Stimulated activated CD4-positive, alpha-beta T cell treated with anti-CD3 and anti-CD28 coated beads, Interleukin-12 subunit alpha, Interleukin-12 subunit beta, amount 100 ng/mL, for 4 hours (primary cell): Measurements from ENCODE around the gene SLC2A4RG.

Experiments used
- DNase-seq: peaks from one replicate; pipeline ENCODE4 v3.0.0-alpha.2; 2020

SLC2A4RG gene

DNA sequence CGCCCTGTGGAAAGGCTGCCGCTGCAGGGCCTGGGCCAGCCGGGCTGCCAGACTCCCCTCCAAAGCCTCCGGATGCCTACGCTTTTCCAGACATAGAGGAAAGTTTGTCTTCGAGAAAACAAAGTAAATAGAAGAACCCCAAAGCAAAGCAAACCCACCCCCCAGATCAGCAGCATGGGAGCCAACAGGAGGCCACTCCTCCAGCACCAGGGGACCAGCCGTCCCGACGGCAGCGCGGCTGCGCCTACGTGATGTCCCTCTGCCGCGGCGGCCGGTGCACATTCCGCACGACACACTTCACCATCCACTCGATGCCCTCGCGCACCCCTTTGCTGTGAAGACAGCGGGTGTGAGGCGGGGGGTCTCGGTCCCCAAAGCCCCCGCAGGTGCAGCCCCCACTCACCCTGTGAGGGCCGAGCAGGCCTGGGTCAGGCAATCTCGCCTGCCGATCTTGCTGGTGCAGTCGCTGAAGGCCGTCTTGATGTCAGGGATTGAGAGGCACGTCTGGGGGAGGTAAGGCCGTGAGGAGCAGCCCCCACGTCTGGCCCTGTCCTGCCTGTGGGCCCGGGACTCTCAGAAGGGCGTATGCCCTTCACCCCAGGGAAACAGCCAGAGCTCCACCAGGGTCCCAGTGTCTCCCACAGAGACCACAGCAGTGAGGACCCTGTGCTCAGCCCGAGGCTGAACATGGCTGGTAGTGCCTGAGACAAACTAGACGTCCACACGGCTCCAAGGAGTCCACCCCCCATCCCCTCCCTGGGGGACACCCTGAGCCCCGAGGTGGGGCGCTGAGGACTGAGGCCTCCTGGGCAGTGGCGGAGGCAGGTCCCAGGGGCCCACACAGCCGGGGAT lies 39.2 kb upstream of the SLC2A4RG start:
- DNase-seq, result no peak

DNA sequence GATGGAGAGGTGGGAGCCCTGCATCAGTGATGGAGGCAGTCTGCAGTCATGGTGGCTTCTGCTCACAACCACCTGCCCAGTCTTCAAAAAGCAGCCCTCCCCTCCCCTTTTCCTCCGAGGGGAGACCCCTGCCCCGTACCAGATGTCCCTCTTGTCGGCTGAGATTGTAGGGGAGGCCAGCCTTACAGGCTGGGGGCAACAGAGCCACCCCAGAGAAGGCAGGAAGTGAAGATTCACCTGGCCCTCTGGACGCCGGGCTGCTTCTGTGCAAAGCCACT lies 38.6 kb upstream of the SLC2A4RG start:
- no peak for DNase-seq

DNA sequence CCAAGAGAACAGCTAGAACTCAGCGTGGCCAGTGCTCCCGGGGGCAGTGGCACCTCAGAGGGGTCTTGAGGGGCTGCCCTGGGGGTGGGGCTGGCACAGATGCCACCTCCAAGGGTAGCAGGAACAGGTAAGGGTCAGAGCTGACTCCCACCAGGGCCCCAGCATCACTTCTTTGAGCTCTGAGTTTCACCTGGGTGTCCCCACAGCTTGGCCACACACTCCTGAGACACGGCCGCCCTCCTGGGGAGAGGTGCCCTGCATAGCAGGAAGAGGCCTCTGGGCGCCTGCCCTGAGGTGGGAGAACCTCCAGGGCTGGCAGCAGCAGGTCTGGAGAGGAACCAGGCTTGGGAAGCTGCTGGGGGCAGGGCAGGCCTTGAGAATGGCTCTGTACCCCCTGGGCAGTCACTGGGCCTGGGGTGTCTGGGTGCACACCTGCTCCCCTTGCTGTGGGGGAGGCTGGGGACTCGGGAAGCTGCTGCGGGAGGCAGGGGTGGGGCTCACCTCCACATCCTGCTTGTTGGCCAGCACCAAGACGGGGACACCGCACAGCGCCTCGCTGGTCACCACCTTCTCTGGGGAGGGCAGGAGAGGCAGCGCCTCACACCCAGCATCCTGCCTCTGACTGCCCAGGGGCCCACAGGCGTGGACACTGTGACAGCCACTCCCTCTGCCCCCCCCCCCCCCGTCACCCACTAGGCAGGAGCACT lies 38.1 kb upstream of the SLC2A4RG start:
- no peak for DNase-seq

DNA sequence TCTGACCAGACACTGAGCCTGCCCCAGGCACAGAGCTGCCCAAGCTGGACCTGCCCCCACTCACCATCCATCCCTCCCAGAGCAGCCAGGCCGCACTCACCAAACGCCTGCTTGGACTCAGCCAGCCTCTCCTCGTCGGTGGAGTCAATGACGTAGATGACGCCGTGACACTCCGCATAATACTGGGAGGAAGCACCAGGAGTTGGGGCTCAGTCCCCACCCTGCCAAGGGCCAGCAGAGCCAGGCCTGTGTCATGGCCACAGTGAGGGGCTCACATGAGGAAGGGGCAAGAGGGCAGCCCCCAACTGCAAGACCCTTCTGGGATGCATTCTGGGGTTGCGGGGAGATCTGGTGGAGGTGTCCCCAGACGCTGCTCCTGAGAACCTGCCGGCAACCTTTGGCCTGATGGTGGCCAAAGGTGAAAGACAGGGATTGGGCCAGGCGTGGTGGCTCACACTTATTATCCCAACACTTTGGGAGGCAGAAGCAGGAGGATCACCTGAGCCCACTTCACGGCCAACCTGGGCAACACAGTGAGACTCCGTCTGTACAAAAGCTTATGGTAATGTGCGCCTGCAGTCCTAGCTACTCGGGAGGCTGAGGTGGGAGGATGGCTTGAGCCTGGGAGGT lies 37.4 kb upstream of the SLC2A4RG start:
- no peak for DNase-seq

DNA sequence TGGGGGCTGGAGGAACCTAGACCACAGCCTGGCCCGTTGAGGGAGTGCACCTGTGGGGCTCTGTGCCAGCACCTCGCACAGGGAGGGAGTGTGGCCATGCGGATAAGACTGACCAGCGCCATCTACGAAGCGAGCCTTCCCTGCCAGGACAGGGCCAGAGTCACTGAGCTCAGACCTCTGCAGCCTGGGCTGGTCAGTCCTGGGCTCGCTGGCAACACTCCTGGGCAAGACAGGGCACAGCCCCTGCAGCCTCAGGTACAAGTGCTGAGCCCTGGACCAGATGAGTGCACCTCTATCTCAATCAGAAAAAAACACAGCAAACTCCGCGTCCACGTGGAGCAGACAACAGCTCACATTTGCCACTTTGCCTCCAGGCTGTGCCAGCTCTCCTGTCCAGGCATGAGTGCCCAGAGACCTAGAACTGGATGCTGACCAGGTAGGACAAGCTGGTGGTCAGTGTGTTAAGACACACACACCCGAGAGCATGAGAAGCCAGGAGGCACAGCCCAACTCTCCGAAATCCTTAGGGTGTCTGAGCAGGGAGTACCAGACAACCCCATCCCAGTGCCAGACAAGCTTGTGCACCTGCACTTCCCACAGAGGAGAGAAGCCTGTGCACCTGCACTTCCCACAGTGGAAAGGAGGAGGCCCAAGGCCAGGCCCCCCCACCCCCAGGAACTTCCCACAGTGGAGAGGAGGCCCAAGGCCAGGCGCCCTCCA lies 36.7 kb upstream of the SLC2A4RG start:
- DNase-seq, result no peak

DNA sequence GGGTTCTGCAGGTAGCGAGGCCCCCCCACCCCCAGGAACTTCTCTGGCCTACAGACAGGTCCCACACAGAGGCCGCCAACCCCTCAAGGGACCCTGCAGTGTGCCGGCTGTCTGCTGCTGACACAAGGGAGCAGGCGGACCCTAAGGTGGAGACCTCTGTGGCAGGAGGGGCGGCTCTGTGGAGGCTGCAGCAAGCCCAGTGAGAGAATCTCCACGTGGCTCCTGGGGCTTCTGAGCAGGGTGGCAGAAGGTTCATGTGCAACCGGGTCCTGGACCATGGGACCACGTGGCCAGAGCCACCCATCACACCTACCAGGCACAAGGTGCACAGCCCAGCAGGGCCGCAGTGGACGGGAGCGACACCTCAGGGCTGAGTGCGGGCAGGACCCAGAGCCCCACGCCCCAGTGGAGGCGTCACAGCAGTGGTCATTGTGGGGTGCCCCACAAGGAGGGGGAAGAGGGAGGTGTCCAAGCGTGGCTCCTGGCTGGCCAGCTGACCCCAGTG lies 36.1 kb upstream of the SLC2A4RG start:
- no peak for DNase-seq

DNA sequence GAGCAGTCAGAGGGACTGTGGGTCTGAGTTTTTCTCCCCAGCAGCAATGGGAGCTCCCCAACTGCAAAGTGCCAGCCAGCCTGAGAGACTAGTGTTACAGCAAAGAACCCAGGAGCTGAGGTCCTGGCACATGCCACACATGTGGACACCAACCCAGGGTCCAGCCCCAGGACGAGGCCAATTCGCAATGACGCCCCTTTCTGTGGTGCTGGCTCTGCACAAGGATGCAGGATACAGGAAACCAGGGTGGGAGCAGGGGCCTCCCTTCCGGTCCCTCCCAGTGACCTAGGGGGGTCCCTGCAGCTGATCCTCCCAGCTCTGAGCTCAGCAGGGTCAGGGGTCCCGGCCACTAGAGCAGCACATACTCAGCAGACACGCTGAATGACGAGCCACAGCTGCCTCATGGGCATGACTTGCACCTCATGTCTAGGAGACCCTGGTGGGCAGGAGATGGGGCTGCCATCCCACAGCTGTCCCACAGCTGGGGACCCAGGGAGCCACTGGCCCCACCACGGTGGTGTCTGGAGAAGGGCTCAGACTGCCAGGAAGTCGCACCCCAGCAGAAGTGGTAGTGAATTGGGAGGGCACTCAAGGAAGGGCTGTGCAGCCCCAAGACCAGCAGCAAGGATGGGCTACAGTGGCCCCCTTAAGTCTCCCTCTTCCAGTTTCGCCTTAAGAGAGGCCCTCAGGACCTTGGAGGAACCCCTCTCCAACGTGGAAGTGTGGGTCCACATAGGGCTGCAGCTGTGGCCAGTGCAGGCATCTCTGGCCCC lies 35.4 kb upstream of the SLC2A4RG start:
- no peak for DNase-seq

DNA sequence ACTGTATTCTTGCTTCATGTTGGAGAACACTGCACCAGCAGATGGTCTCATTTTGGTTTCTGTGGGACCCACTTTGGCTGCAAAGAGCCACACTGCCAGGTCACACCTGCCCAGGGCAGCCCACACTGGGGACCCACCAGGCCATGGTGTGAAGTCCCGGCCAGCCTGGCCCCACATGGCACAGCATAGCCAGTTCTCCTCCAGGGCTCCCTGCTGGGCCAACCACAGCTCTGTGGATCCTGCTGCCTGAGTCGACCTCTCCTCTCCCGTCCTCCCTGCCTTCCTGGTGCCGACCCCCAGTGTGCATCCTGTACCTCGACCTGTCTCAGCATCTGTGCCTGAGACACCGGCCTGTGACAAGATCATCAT lies 34.8 kb upstream of the SLC2A4RG start:
- no peak for DNase-seq

DNA sequence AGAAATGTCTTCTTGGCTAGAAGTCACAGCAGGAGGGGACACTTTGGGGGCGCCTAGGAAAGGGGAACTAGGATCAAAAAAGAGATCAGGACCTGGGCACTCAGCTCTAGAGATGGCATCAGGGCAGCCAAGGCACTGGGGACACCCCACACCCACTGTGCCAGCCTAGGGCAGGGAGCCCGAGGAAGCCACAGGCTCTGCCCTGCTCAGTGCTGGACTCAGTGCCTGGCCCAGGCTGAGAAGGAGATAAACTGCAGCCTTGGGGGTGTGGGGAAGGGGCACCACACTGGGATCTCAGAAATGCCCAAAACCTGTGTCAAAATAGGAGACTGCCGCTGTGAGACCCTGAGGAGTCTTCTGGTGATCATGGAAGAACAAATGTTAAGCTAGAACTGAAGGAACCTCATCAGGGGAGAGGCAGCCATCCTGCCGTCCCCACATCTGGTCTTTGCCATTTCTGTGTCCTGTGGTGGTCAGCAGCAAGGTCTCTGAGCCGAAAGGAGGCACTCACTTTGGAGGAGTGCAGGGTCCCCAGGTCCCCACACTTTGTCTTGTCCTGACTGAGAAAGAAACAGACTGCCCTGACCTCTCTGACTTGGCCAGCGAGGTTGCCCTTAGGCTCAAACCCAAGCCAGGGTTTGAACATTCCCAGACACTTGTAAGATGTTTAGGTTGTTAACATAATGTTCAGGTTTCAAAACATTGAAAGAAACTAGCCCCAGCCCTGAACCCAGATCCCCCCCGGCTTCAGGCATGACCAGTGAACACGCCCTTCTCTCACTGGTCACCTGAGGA lies 34.1 kb upstream of the SLC2A4RG start:
- DNase-seq, result no peak

DNA sequence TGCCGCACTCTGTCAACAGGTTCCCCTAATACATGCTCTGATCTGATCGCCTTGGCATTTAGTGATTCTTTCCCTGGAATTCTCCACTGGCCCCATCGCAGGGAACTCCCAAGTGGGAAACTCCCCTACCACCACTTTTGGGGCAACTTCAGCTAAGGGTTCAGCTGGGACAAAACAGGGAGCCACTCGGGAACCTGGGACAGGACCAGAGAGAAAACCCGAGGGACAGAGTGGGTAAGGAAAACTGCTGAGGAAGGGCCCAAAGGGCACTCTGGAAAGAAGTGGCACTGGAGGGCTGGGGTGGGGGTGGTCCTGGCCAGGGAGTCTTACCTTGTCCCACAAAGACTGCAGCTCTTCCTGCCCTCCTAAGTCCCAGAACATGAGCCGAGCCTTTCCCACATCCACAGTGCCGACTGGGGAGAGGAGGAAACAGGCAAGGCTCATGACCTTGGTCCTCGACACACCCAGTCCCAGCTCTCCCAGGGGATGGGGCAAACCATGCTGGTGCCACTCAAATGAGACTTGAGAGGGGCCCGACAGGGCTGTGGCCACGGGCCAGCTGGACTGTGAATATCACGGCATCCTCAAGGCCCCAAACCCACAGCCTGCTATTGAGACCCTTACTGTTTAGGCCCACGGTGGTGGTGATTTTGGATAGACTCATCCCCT lies 33.4 kb upstream of the SLC2A4RG start:
- no peak for DNase-seq

DNA sequence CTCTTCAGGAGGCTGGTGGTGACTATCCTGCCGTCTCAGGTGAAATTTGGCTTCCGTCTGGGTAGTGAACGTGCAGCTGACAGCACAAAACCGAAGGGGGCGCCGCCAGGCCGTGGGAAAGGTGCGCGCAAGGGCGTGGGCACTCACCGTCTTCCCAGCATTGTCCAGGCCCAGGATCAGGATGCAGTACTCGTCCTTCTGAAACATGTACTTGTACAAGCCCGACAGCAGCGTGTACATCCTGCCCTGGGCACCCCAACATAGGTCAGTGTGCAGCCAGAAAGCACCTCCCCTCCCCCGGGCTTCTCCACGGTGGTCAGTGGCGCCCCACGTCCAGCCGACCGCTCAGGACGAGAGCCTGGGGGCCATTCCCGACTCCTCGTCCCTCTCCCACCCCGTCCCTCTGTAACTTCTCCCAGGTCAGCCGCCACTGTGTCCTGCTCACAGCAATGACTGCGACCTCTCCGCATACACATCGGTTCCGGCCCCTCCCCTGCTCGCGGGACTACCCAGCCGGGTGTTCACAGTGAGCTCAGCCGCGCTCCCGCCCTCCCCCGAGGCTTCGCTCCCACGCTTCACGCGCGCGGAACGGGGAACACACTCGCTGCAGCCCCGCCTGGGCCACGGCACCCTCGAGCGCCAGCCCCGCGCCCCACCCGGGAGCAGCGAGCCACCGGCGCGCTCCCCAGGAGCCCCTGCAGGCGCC lies 32.6 kb upstream of the SLC2A4RG start:
- DNase-seq, result peak; percentile 62

DNA sequence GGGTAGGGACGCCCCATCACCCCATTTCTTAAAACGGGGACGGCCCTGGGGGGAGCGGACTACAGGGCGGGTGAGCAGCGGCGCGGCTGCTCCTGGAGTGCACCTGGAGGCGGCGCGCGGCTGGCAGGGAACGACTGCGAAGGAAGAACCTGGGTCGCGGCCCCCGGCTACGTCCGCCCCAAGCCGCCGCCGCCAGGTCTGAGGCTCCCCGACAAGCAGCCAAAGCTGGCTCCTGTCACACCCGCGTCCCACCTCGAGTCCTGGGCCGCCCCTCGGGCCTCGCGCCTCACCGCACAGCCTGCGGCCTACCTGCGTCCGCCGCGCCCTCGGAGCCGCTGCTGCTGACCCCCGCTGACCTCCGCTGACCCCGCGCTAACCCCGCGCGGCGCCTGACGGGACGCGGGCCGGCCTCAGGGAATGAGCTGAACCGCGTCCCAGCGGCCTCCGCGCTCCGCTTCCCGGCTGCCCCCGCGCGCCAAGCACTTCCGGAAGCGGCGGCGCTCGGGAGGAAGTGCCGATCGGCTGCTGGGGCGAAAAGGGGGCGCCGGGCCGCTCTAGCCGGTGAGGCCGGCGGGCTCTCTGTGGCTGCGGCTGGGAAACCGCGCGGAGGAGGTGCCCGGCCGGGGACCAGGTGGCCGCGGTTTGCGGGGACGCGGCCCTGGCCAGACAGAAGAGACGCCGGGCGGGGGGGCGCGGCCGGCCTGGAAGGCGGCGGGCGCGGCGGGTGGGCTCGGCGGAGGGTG lies 31.8 kb upstream of the SLC2A4RG start, which contains the start of the genes ARFRP1 and ZGPAT:
TSS of gene ARFRP1 (minus strand) at position 419 of the 743 bp plus-strand sequence. CDS start 885 bp downstream, outside the sequence.
TSS of gene ZGPAT (plus strand) at position 482 of the 743 bp plus-strand sequence. CDS start 542 bp downstream, outside the sequence.
- DNase-seq, result peak; percentile 87

DNA sequence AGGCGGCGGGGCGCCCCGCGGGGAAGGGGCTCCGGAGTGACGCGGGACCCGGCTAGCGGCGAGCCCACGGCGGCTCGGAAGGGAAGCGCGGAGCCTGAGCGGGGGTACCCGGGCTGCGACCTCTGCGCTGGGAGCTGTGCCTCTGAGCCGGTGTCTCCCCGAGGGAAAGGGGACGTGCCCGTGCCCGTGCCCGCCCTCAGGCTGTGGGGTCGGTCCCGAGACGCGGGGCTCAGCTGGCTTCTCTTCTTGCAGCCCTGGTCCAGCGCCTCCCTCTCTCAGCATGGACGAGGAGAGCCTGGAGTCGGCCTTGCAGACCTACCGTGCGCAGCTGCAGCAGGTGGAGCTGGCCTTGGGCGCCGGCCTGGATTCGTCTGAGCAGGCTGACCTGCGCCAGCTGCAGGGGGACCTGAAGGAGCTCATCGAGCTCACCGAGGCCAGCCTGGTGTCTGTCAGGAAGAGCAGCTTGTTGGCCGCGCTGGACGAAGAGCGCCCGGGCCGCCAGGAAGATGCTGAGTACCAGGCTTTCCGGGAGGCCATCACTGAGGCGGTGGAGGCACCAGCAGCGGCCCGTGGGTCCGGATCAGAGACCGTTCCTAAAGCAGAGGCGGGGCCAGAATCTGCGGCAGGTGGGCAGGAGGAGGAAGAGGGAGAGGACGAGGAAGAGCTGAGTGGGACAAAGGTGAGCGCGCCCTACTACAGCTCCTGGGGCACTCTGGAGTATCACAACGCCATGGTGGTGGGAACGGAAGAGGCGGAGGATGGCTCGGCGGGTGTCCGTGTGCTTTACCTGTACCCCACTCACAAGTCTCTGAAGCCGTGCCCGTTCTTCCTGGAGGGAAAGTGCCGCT lies 31.1 kb upstream of the SLC2A4RG start:
- no peak for DNase-seq

DNA sequence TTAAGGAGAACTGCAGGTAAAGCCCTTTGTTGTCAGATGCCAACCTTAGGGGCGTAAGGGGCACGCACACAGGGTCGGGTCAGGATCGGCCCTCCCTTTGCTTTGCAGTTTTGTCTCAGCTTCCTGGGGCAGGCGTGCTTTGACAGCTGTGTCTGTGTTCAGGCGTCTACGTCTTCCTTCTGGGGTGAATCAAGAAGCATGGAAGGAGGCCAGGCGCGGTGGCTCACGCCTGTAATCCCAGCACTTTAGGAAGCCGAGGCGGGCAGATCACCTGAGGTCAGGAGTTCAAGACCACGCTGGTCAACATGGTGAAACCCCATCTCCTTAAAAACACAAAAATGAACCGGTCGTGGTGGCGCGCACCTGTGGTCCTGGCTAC lies 30.4 kb upstream of the SLC2A4RG start:
- DNase-seq, result no peak

DNA sequence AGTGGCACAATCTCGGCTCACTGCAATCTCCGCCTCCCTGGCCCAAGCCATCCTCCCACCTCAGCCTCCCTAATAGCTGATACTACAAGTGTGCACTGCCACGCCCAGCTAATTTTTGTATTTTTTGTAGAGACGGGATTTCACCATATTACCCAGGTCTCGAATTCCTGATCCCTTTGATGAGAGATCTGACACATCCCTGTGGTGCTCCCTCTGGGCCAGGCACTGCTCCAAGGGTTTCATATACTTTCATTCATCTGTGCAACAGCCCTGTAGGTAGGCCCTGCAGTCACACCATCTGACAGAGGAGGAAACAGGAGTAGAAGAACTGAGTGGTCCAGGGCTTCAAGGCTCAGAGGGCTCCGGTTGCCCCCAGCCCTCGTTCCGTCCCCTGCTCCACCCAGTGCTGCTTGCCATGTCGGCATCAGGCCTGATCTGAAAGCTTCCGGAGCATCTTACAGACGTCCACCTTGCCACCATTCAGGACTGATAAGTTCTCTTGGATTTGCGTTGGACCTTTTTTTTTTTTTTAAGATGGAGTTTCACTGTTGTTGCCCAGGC lies 28.4 kb upstream of the SLC2A4RG start:
- no peak for DNase-seq

DNA sequence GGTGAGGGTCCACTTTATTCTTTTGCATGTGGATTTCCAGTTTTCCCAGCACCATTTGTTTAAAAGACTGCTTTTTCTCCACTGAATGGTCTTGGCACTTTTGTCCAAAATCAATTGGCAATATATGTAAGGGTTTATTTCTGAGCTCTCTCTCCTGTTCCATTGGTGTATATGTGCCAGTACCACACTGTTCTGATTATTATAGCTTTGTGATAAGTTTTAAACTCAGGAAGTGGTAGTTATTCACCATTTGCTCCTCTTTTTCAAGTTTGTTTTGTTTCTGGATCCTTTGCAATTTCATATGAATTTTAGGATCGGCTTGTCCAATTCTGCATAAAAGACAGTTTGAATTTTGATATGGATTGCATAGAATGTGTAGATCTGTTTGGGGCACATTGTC lies 27.4 kb upstream of the SLC2A4RG start:
- DNase-seq, result no peak

DNA sequence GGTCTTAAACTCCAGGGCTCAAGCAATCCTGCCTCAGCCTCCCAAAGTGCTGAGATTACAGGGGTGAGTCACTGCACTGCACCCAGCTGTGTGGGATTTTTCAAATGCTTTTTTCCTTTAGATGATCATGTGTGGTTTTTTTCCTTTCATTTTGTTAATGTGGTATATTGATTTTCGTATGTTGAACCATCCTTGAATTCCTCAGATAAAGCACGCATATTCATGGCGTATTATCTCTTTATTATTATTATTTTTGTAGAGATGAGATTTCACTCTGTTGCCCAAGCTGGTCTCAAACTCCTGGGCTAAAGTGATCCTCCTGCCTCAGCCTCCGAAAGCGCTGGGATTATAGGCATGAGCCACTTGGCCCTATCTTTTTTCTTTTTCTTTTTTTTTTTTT lies 24.7 kb upstream of the SLC2A4RG start:
- DNase-seq, result no peak

DNA sequence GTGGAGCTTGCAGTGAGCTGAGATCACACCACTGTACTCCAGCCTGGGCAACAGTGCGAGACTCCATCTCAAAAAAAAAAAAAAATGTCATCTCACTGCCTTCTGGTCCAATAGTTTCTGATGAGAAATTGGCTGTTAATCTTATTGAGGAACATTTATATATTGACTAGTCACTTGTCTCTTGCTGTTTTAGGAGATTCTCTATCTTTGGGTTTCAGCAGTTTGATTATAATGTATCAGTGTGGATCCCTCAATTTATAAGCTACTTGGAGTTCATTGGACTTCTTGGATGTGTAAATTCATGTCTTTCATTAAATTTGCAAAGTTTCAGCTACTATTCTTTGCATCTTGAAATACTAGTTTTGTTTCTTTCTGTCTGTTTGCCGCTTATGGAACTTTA lies 20.6 kb upstream of the SLC2A4RG start:
- no peak for DNase-seq
